Effector memory CD8-positive, alpha-beta T cell (primary cell): ENCODE measurements around the gene UFD1.

ENCODE experiments used
- ATAC-seq: fragments of 150-1000 bp; cut with Tn5 transposase; replicated peaks from 2 replicates; pipeline ENCODE4 v1.10.0; 2021; ENCODE audit warnings: mild to moderate bottlenecking, moderate library complexity
- DNase-seq, 3 experiments: peaks; one replicate each; pipeline ENCODE4 v3.0.0; 2021
- H3K27ac Mint-ChIP-seq, 2 donors: one replicate each; pipeline ENCODE4 v1.8.0; 2022; ENCODE audit warnings: mild to moderate bottlenecking in 2 of 2, mixed read lengths in 2 of 2, moderate library complexity in 2 of 2
- H3K27me3 Mint-ChIP-seq, 2 donors: one replicate each; pipeline ENCODE4 v1.8.0; 2022; ENCODE audit warnings: mixed read lengths in 2 of 2
- H3K36me3 Mint-ChIP-seq: one replicate; pipeline ENCODE4 v1.8.0; 2022; ENCODE audit warnings: mild to moderate bottlenecking, moderate library complexity, mixed read lengths; ENCODE audit not compliant: insufficient read depth
- H3K4me1 Mint-ChIP-seq, 2 donors: one replicate each; pipeline ENCODE4 v1.8.0; 2022; ENCODE audit warnings: low read depth in 2 of 2, mixed read lengths in 2 of 2
- H3K4me3 Mint-ChIP-seq, 2 donors: one replicate each; pipeline ENCODE4 v1.8.0; 2022; ENCODE audit warnings: mild to moderate bottlenecking in 2 of 2, mixed read lengths in 2 of 2, moderate library complexity in 2 of 2
- H3K9me3 Mint-ChIP-seq, 2 donors: one replicate each; pipeline ENCODE4 v1.8.0; 2022; ENCODE audit warnings: mixed read lengths in 2 of 2

UFD1 gene

GRCh38 chr22:19520566-19521305 lies 41.7 kb upstream of the UFD1 start:
- H3K4me1 Mint-ChIP-seq, result peaks cover 3 to 6% of the 10 kb centered on the region in 2 donors
- no peak overlapping the region for H3K4me3 Mint-ChIP-seq
- no peak overlapping the region for H3K27ac Mint-ChIP-seq
- H3K9me3 Mint-ChIP-seq, result no peaks in the 10 kb centered on the region
- DNase-seq (no peak), ATAC-seq (no peak)
- no peaks in the 10 kb centered on the region for H3K36me3 Mint-ChIP-seq
- peaks cover 15 to 33% of the 10 kb centered on the region in 2 donors for H3K27me3 Mint-ChIP-seq

GRCh38 chr22:19520007-19520406 lies 41.0 kb upstream of the UFD1 start:
- Mint-ChIP-seq H3K27ac (no peak overlapping the region), H3K9me3 (no peaks in the 10 kb centered on the region), H3K27me3 (peaks cover 11 to 25% of the 10 kb centered on the region in 2 donors), H3K36me3 (no peaks in the 10 kb centered on the region), H3K4me1 (peaks cover 2 to 4% of the 10 kb centered on the region in 2 donors), H3K4me3 (no peak overlapping the region)
- DNase-seq (no peak), ATAC-seq (no peak)

- H3K27me3 Mint-ChIP-seq, result peaks cover 6 to 19% of the 10 kb centered on the region in 2 donors
- ATAC-seq, result no peak
- H3K9me3 Mint-ChIP-seq, result no peaks in the 10 kb centered on the region
- H3K27ac Mint-ChIP-seq, result no peak overlapping the region
- no peaks in the 10 kb centered on the region for H3K4me1 Mint-ChIP-seq
- DNase-seq, result no peak
- H3K36me3 Mint-ChIP-seq, result no peaks in the 10 kb centered on the region
- no peak overlapping the region for H3K4me3 Mint-ChIP-seq
These were observed 40.3 kb upstream of the UFD1 start for GRCh38 chr22:19519041-19519926.

GRCh38 chr22:19518635-19519034 lies 39.6 kb upstream of the UFD1 start:
- no peaks in the 10 kb centered on the region for H3K4me1 Mint-ChIP-seq
- H3K27ac Mint-ChIP-seq, result no peak overlapping the region
- H3K36me3 Mint-ChIP-seq, result no peaks in the 10 kb centered on the region
- DNase-seq (no peak), ATAC-seq (no peak)
- no peaks in the 10 kb centered on the region for H3K9me3 Mint-ChIP-seq
- peaks cover 6 to 19% of the 10 kb centered on the region in 2 donors for H3K27me3 Mint-ChIP-seq
- no peak overlapping the region for H3K4me3 Mint-ChIP-seq

- Mint-ChIP-seq H3K4me1 (no peaks in the 10 kb centered on the region), H3K27ac (no peak overlapping the region), H3K4me3 (no peak overlapping the region), H3K27me3 (peaks cover 5 to 15% of the 10 kb centered on the region in 2 donors), H3K36me3 (no peaks in the 10 kb centered on the region), H3K9me3 (no peaks in the 10 kb centered on the region)
- ATAC-seq (no peak), DNase-seq (no peak)
These were observed 39.1 kb upstream of the UFD1 start for GRCh38 chr22:19517919-19518611.

GRCh38 chr22:19517171-19517500 lies 38.1 kb upstream of the UFD1 start:
- no peaks in the 10 kb centered on the region for H3K9me3 Mint-ChIP-seq
- H3K4me1 Mint-ChIP-seq, result no peaks in the 10 kb centered on the region
- H3K27ac Mint-ChIP-seq, result no peak overlapping the region
- no peak for DNase-seq
- H3K27me3 Mint-ChIP-seq, result peaks cover 0 to 6% of the 10 kb centered on the region in 2 donors
- no peak for ATAC-seq
- no peak overlapping the region for H3K4me3 Mint-ChIP-seq
- no peaks in the 10 kb centered on the region for H3K36me3 Mint-ChIP-seq

GRCh38 chr22:19516378-19517170 lies 37.6 kb upstream of the UFD1 start:
- DNase-seq (no peak), ATAC-seq (no peak)
- H3K4me1 Mint-ChIP-seq, result no peaks in the 10 kb centered on the region
- no peaks in the 10 kb centered on the region for H3K9me3 Mint-ChIP-seq
- no peaks in the 10 kb centered on the region for H3K36me3 Mint-ChIP-seq
- H3K27me3 Mint-ChIP-seq, result peaks cover 0 to under 1% of the 10 kb centered on the region in 2 donors
- H3K4me3 Mint-ChIP-seq, result no peak overlapping the region
- H3K27ac Mint-ChIP-seq, result no peak overlapping the region

GRCh38 chr22:19515654-19516377 lies 36.8 kb upstream of the UFD1 start:
- Mint-ChIP-seq H3K4me1 (no peaks in the 10 kb centered on the region), H3K27me3 (no peaks in the 10 kb centered on the region), H3K4me3 (no peak overlapping the region), H3K36me3 (no peaks in the 10 kb centered on the region), H3K9me3 (no peaks in the 10 kb centered on the region), H3K27ac (no peak overlapping the region)
- DNase-seq, result no peak
- ATAC-seq, result no peak

- Mint-ChIP-seq H3K27me3 (no peaks in the 10 kb centered on the region), H3K4me1 (no peaks in the 10 kb centered on the region), H3K36me3 (no peaks in the 10 kb centered on the region), H3K9me3 (no peaks in the 10 kb centered on the region), H3K4me3 (no peak overlapping the region), H3K27ac (no peak overlapping the region)
- no peak for ATAC-seq
- DNase-seq, result no peak
These were observed 36.0 kb upstream of the UFD1 start for GRCh38 chr22:19514831-19515565.

- no peaks in the 10 kb centered on the region for H3K36me3 Mint-ChIP-seq
- DNase-seq, result no peak
- no peaks in the 10 kb centered on the region for H3K4me1 Mint-ChIP-seq
- no peaks in the 10 kb centered on the region for H3K9me3 Mint-ChIP-seq
- H3K4me3 Mint-ChIP-seq, result no peak overlapping the region
- no peak overlapping the region for H3K27ac Mint-ChIP-seq
- ATAC-seq, result no peak
- no peaks in the 10 kb centered on the region for H3K27me3 Mint-ChIP-seq
These were observed 34.8 kb upstream of the UFD1 start for GRCh38 chr22:19513823-19514222.

GRCh38 chr22:19510919-19511341 lies 31.9 kb upstream of the UFD1 start:
- no peaks in the 10 kb centered on the region for H3K36me3 Mint-ChIP-seq
- no peak overlapping the region for H3K27ac Mint-ChIP-seq
- DNase-seq, result no peak
- no peak for ATAC-seq
- no peaks in the 10 kb centered on the region for H3K9me3 Mint-ChIP-seq
- H3K4me3 Mint-ChIP-seq, result no peak overlapping the region
- H3K27me3 Mint-ChIP-seq, result no peaks in the 10 kb centered on the region
- H3K4me1 Mint-ChIP-seq, result no peaks in the 10 kb centered on the region

GRCh38 chr22:19509923-19510322 lies 30.9 kb upstream of the UFD1 start:
- Mint-ChIP-seq H3K27ac (no peak overlapping the region), H3K9me3 (no peaks in the 10 kb centered on the region), H3K27me3 (no peaks in the 10 kb centered on the region), H3K4me3 (no peak overlapping the region), H3K4me1 (peaks cover 6 to 7% of the 10 kb centered on the region in 2 donors), H3K36me3 (no peaks in the 10 kb centered on the region)
- ATAC-seq (no peak), DNase-seq (no peak)
